GM13977 (cell line): ENCODE measurements around the gene CHST8.

Experiments
- DNase-seq: peaks from one replicate; pipeline ENCODE4 v3.0.0; 2012; ENCODE audit warnings: low spot score
- CTCF ChIP-seq: IDR thresholded peaks from 2 replicates; pipeline ENCODE4 v1.5.1; 2012; ENCODE audit warnings: mild to moderate bottlenecking, control low read depth; ENCODE audit not compliant: insufficient read depth; ENCODE audit errors: extremely low read depth, missing control alignments
- in situ Hi-C: fragments of 300-500 bp; cut with MboI; formaldehyde crosslinking; loops from one replicate; pipeline ENCODE4 v1.12.0; 2022; ENCODE audit warnings: low sequenced_read_pairs, low pct_unique_long_range_greater_than_20kb, mixed read lengths, inconsistent platforms; ENCODE audit not compliant: unreplicated experiment

CHST8 gene

DNA sequence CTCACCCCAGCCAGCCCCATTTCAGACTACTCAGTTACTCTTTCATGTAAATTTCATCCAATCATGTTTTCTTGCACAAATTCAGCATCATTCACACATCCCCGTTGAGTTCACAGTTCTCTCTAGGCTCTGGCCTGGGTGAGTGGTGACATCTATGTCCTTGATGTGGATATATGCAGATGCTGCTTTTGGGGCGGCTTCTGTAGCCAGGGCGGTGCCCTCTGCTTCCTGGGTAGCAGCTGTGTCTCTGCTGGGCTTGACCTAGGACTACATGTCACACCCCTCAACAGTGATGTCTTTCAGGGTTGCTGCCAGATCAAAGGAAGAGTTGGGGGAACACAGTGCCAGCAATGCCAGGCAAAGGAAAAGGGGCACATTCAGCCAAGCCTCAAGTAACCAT lies 106.4 kb downstream of the CHST8 start:
- in situ Hi-C loops: no loop called here
- DNase-seq: no peak
- no peak for TF ChIP-seq CTCF

DNA sequence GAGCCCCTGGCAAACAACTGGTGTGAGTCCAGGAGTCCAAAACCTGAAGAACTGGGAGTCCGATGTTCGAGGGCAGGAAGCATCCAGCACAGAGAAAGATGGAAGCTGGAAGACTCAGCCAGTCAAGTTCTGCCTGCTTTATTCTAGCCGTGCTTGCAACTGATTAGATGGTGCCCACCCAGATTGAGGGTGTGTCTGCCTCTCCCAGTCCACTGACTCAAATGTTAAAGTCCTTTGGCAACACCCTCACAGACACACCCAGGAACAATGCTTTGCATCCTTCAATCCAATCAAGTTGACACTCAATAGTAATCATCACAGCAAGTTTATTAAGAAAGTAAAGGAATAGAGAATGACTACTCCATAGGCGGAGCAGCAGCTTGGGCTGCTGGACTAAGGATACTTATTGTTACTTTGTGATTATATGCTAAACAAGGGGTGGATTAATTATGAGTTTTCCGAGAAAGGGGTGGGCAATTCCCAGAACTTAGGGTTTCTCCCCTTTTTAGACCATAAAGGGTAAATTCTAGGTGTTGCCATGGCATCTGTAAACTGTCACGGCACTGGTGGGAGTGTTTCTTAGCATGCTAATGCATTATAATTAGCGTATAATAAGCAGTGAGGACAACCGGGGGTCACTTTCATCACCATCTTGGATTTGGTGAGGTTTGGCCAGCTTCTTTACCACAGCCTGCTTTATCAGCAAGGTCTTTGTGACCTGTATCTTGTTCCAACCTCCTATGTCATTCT lies 109.3 kb downstream of the CHST8 start:
- in situ Hi-C loops: no loop called here
- no peak for DNase-seq
- no peak for TF ChIP-seq CTCF

DNA sequence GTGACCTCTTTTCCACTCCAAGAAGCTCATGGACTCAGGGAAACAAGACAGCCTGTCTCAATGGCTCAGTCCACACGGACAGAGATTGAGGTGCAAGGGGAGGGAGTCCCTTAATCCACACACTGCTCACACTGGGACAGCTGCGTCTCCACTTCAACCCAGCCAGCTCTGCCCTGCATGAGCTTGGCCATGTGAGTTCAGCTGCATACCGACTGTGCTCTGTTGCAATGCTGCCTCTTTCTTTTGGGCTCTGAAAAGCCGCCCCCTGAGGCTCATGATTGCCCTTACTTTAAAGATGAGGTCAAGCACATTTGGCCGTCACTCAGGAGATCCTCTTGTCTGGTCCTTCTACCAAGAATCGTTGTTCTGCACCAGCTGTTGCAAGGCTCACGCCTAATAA lies 110.1 kb downstream of the CHST8 start:
- no peak for DNase-seq
- no peak for TF ChIP-seq CTCF
- in situ Hi-C loops: no loop called here

DNA sequence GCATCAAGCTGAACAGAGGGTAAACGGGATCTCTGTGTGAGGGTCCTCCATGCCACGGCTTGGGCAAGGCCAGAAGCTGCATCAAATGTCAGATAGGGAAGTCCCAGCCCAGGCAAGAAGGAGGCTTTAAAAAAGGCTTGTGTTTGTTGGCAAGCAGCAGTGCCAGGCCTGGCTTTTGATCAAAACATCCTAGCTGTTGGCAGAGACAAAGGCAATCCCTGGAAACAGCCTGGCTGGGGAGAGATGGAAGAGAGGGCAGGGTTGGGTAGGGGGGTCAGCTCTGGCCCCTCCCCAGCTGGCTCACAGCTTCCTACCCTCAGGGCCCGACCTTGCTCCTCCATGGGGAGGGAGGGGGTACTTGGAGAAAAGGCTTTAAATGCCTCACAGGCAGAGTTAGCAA lies 113.2 kb downstream of the CHST8 start:
- DNase-seq: no peak
- in situ Hi-C loops: no loop called here
- TF ChIP-seq CTCF: no peak

DNA sequence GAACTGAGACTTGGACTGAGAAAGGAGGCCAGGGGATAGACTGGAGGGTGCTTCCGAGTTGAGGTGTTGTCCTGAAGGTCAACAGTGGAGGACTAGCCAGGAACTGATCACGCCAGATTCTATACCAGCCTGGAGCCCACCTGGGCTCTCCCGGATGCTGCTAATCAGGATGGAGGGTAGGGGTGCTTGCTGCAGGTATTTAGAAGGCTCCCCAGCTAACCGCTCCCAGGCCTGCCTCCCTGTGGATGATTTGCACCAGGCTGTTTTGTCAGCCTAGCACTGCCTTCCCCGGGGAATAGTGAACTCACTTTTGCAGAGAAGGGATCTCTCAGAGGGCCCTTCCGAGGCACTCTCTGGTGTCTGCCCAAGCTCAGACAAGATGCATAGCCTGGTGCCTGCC lies 114.4 kb downstream of the CHST8 start:
- no peak for TF ChIP-seq CTCF
- in situ Hi-C loops: no loop called here
- DNase-seq: no peak

DNA sequence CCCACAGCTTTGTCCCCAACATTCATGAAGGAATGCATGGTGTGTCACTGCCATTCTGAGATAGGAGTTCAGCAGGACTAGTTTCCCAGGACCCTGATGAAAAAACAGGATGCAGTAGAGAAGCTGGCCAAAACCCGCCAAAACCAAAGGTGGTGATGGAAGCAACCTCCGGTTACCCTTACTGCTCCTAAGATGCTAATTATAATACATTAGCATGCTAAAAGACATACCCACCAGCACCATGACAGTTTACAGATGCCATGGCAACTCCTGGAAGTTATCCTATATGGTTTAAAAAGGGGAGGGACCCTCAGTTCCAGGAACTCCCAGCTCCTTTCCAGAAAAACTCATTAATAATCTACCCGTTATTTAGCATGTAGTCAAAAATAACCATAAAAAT lies 115.0 kb downstream of the CHST8 start:
- no peak for DNase-seq
- no peak for TF ChIP-seq CTCF
- in situ Hi-C loops: no loop called here
